SK-N-SH (cell line): ENCODE measurements around the gene ZBED5.

Source experiments
- CTCF ChIP-seq: fragments of 200-600 bp; sonication (generic); IDR thresholded peaks from 2 replicates; pipeline ENCODE4 v1.6.1; 2017; ENCODE audit warnings: antibody characterized with exemption, mild to moderate bottlenecking, moderate library complexity
- FOSL2 ChIP-seq: IDR thresholded peaks from 2 replicates; pipeline ENCODE4 v1.4.0; 2012; ENCODE audit warnings: low read depth, mild to moderate bottlenecking, moderate library complexity, borderline replicate concordance
- FOXJ3 ChIP-seq: sonication (generic); formaldehyde crosslinking; IDR thresholded peaks from 2 replicates; pipeline ENCODE4 v1.5.1; 2020; ENCODE audit warnings: mild to moderate bottlenecking, missing genetic modification reagents
- GATA2 ChIP-seq: sonication (generic); formaldehyde crosslinking; IDR thresholded peaks from 2 replicates; pipeline ENCODE4 v1.5.0; 2020; ENCODE audit warnings: mild to moderate bottlenecking, missing genetic modification reagents
- JUND ChIP-seq: IDR thresholded peaks from 2 replicates; pipeline ENCODE4 v1.4.0; 2012
- MEF2A ChIP-seq: IDR thresholded peaks from 2 replicates; pipeline ENCODE4 v1.4.0; 2012; ENCODE audit warnings: low read depth, borderline replicate concordance
- NFIC ChIP-seq: IDR thresholded peaks from 2 replicates; pipeline ENCODE4 v1.4.0; 2012; ENCODE audit warnings: borderline replicate concordance
- PBX3 ChIP-seq: IDR thresholded peaks from 2 replicates; pipeline ENCODE4; 2012
- POLR2AphosphoS5 ChIP-seq: IDR thresholded peaks from 2 replicates; pipeline ENCODE4 v1.6.1; 2012; ENCODE audit warnings: low read depth, low read length
- USF1 ChIP-seq: IDR thresholded peaks from 2 replicates; pipeline ENCODE4 v1.4.0; 2012; ENCODE audit warnings: low read depth, borderline replicate concordance
- YY1 ChIP-seq: IDR thresholded peaks from 2 replicates; pipeline ENCODE4 v1.4.0; 2012; ENCODE audit warnings: low read depth, mild to moderate bottlenecking

- TF ChIP-seq MEF2A (no peak), PBX3 (no peak), USF1 (no peak), CTCF (no peak), JUND (no peak), FOSL2 (no peak), POLR2AphosphoS5 (no peak), GATA2 (CRISPR knock-in tag) (no peak), FOXJ3 (CRISPR knock-in tag) (no peak), NFIC (no peak), YY1 (no peak)
These were observed 24.0 kb upstream of the ZBED5 start for GRCh38 chr11:10881892-10882291.
